ENCODE data around the gene UACA.

DNA sequence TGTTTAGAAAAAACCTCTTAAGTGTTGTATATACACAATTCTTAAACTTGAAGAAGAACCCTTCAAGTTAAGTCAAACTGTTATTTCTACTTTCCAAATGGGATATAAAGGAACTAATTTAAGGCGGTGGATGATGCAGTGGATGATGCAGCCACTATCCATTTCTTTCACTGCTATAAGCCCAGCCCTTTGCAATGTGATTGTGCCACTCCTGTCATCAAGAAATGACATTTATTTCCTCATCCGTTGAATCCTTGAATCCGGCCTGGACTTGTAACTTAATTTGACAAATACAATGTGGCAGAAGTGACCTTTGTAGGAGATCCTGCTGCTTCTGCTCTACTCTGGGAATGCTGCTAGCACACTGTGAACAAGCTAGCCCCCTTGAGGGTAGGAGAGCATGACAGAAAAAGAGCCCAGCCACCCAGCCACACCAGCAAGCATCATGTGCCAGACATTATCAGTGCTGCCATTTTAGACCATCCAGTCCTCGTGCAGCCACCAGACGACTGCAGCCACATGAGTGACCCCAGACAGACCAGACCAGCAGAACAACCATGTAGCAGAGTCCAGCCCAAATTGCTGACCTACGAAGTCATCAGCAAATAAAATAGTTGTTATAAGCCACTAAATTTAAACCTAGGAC, 47.4 kb downstream of the UACA start:
- no peak for TF ChIP-seq EZH2 (IDR thresholded peaks at IDR 0.05; ENCODE audit: low read length)
- TF ChIP-seq, protein P1, sequence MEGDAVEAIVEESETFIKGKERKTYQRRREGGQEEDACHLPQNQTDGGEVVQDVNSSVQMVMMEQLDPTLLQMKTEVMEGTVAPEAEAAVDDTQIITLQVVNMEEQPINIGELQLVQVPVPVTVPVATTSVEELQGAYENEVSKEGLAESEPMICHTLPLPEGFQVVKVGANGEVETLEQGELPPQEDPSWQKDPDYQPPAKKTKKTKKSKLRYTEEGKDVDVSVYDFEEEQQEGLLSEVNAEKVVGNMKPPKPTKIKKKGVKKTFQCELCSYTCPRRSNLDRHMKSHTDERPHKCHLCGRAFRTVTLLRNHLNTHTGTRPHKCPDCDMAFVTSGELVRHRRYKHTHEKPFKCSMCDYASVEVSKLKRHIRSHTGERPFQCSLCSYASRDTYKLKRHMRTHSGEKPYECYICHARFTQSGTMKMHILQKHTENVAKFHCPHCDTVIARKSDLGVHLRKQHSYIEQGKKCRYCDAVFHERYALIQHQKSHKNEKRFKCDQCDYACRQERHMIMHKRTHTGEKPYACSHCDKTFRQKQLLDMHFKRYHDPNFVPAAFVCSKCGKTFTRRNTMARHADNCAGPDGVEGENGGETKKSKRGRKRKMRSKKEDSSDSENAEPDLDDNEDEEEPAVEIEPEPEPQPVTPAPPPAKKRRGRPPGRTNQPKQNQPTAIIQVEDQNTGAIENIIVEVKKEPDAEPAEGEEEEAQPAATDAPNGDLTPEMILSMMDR (optimal IDR thresholded peaks at IDR 0.05 in 1 of 3, IDR thresholded peaks at IDR 0.05 in 1 of 3, conservative IDR thresholded peaks at IDR 0.05 in 1 of 3; ENCODE audit: extremely low read depth in 1 of 3, insufficient read depth in 2 of 3, low read length in 3 of 3), result no peak
